Measurements from ENCODE around the gene MRPL18.

- TF ChIP-seq POLR2A (IDR thresholded peaks at IDR 0.05; ENCODE audit: low read depth, low read length) (no peak), TAF1 (IDR thresholded peaks at IDR 0.05; ENCODE audit: borderline replicate concordance, low read depth, low read length) (no peak)
Observed at GRCh38 chr6:159829526-159829925, 39.3 kb downstream of the MRPL18 start.

All from GM12892 (cell line).